OCI-LY1 (cell line): Measurements from ENCODE around the gene WNT2.

Source experiments
- H2AFZ ChIP-seq: fragments of 200-600 bp; sonication (generic), shearing (Covaris generic); 2 replicates; pipeline ENCODE4 v1.6.0; 2014; ENCODE audit warnings: antibody characterized with exemption, mild to moderate bottlenecking, low read length
- H3F3A ChIP-seq: fragments of 200-600 bp; sonication (generic), shearing (Covaris generic); 2 replicates; pipeline ENCODE4 v1.6.0; 2014; ENCODE audit warnings: mild to moderate bottlenecking, antibody characterized with exemption, low read length, moderate library complexity; ENCODE audit not compliant: insufficient read depth
- H3K27ac ChIP-seq: fragments of 200-600 bp; sonication (generic); 2 replicates; pipeline ENCODE4 v1.5.1; 2014; ENCODE audit warnings: low read length, mixed run types, mild to moderate bottlenecking, low read depth; ENCODE audit not compliant: poor library complexity, severe bottlenecking
- H3K27me3 ChIP-seq: fragments of 200-600 bp; sonication (generic); 2 replicates; pipeline ENCODE4 v1.6.0; 2014; ENCODE audit warnings: antibody characterized with exemption, mild to moderate bottlenecking, low read length, moderate library complexity; ENCODE audit not compliant: insufficient read depth
- H3K36me3 ChIP-seq: fragments of 200-600 bp; sonication (generic); 2 replicates; pipeline ENCODE4 v1.6.1; 2014; ENCODE audit warnings: mild to moderate bottlenecking, antibody characterized with exemption, low read length, moderate library complexity, mixed read lengths; ENCODE audit not compliant: insufficient read depth
- H3K4me1 ChIP-seq: fragments of 200-600 bp; sonication (generic); 2 replicates; pipeline ENCODE4 v1.5.1; 2014; ENCODE audit warnings: mild to moderate bottlenecking, low read length, moderate library complexity; ENCODE audit not compliant: insufficient read depth, severe bottlenecking
- H3K4me2 ChIP-seq: fragments of 200-600 bp; sonication (generic), shearing (Covaris generic); 2 replicates; pipeline ENCODE4 v1.6.1; 2014; ENCODE audit warnings: low read length
- H3K4me3 ChIP-seq: fragments of 200-600 bp; sonication (generic); 2 replicates; pipeline ENCODE4 v1.5.1; 2014; ENCODE audit warnings: low read length, low read depth, mild to moderate bottlenecking, mixed read lengths; ENCODE audit not compliant: poor library complexity, severe bottlenecking
- H3K79me2 ChIP-seq: fragments of 200-600 bp; shearing (Covaris generic); 2 replicates; pipeline ENCODE4 v1.6.1; 2016; ENCODE audit warnings: mixed run types, low read length, mixed read lengths; ENCODE audit not compliant: insufficient read depth
- H3K9ac ChIP-seq: fragments of 200-600 bp; sonication (generic), shearing (Covaris generic); 2 replicates; pipeline ENCODE4 v1.6.1; 2014; ENCODE audit warnings: mild to moderate bottlenecking, low read length, mixed read lengths
- H3K9me2 ChIP-seq: fragments of 200-600 bp; sonication (generic), shearing (Covaris generic); 2 replicates; pipeline ENCODE4 v1.6.1; 2014; ENCODE audit warnings: low read depth, mild to moderate bottlenecking, low read length, mixed read lengths
- H3K9me3 ChIP-seq: fragments of 200-600 bp; shearing (Covaris generic); 2 replicates; pipeline ENCODE4 v1.6.1; 2014; ENCODE audit warnings: low read length, mixed read lengths
- H4K20me1 ChIP-seq: fragments of 200-600 bp; sonication (generic), shearing (Covaris generic); 2 replicates; pipeline ENCODE4 v1.6.0; 2016; ENCODE audit warnings: mild to moderate bottlenecking, low read length; ENCODE audit not compliant: insufficient read depth
- CTCF ChIP-seq: fragments of 200-600 bp; sonication (generic), shearing (Covaris generic); IDR thresholded peaks from 2 replicates; pipeline ENCODE4 v1.5.1; 2017; ENCODE audit warnings: mild to moderate bottlenecking, antibody characterized with exemption, low read length, moderate library complexity, mixed read lengths
- EZH2 ChIP-seq: fragments of 200-600 bp; sonication (generic), shearing (Covaris generic); IDR thresholded peaks from 2 replicates; pipeline ENCODE4 v1.8.0; 2017; ENCODE audit warnings: borderline replicate concordance, mixed run types, mild to moderate bottlenecking, antibody characterized with exemption, low read length, moderate library complexity, mixed read lengths

Gene WNT2

GRCh38 chr7:117238937-117239336 is 83.9 kb downstream of the WNT2 start:
- H3K9ac ChIP-seq, result no peak overlapping the region
- H3K4me1 ChIP-seq, result no peaks in the 10 kb centered on the region
- no peaks in the 10 kb centered on the region for H4K20me1 ChIP-seq
- H3K9me2 ChIP-seq, result no peaks in the 10 kb centered on the region; the same call in 1 of the 2 replicates
- no peaks in the 10 kb centered on the region for H3F3A ChIP-seq
- H3K4me2 ChIP-seq, result no peak overlapping the region
- H3K79me2 ChIP-seq, result no peaks in the 10 kb centered on the region
- no peak overlapping the region for H3K4me3 ChIP-seq
- no peaks in the 10 kb centered on the region for H3K27me3 ChIP-seq
- no peaks in the 10 kb centered on the region for H3K9me3 ChIP-seq
- no peak overlapping the region for H3K27ac ChIP-seq
- TF ChIP-seq EZH2, result no peak
- no peak for TF ChIP-seq CTCF
- no peak overlapping the region for H2AFZ ChIP-seq
- no peaks in the 10 kb centered on the region for H3K36me3 ChIP-seq

GRCh38 chr7:117238472-117238871 is 84.4 kb downstream of the WNT2 start:
- H4K20me1 ChIP-seq, result no peaks in the 10 kb centered on the region
- no peak overlapping the region for H2AFZ ChIP-seq
- no peaks in the 10 kb centered on the region for H3K79me2 ChIP-seq
- H3K4me1 ChIP-seq, result no peaks in the 10 kb centered on the region
- TF ChIP-seq EZH2, result no peak
- H3K27me3 ChIP-seq, result no peaks in the 10 kb centered on the region
- H3K9me3 ChIP-seq, result no peaks in the 10 kb centered on the region
- H3K4me3 ChIP-seq, result no peak overlapping the region
- H3K9me2 ChIP-seq, result no peaks in the 10 kb centered on the region; the same call in 1 of the 2 replicates
- H3K27ac ChIP-seq, result no peak overlapping the region
- no peak overlapping the region for H3K9ac ChIP-seq
- no peaks in the 10 kb centered on the region for H3F3A ChIP-seq
- no peak overlapping the region for H3K4me2 ChIP-seq
- no peaks in the 10 kb centered on the region for H3K36me3 ChIP-seq

GRCh38 chr7:117237646-117238045 is 85.2 kb downstream of the WNT2 start:
- H3K9me3 ChIP-seq, result no peaks in the 10 kb centered on the region
- H3K9me2 ChIP-seq, result no peaks in the 10 kb centered on the region; the same call in 1 of the 2 replicates
- H4K20me1 ChIP-seq, result no peaks in the 10 kb centered on the region
- no peaks in the 10 kb centered on the region for H3K79me2 ChIP-seq
- TF ChIP-seq CTCF (no peak), EZH2 (no peak)
- no peak overlapping the region for H3K4me3 ChIP-seq
- H3K4me1 ChIP-seq, result no peaks in the 10 kb centered on the region
- no peaks in the 10 kb centered on the region for H3K36me3 ChIP-seq
- no peaks in the 10 kb centered on the region for H3K27me3 ChIP-seq
- H3F3A ChIP-seq, result no peaks in the 10 kb centered on the region
- no peak overlapping the region for H2AFZ ChIP-seq
- no peak overlapping the region for H3K27ac ChIP-seq
- H3K4me2 ChIP-seq, result no peak overlapping the region
- no peak overlapping the region for H3K9ac ChIP-seq

- Histone ChIP-seq H3K27me3 (no peaks in the 10 kb centered on the region), H3K36me3 (no peaks in the 10 kb centered on the region), H3K4me1 (no peaks in the 10 kb centered on the region), H2AFZ (no peak overlapping the region), H3K4me3 (no peak overlapping the region), H3K9me2 (no peaks in the 10 kb centered on the region), H3K9ac (no peak overlapping the region), H3K9me3 (no peaks in the 10 kb centered on the region), H3F3A (no peaks in the 10 kb centered on the region), H3K79me2 (no peaks in the 10 kb centered on the region), H3K27ac (no peak overlapping the region), H3K4me2 (no peak overlapping the region), H4K20me1 (no peaks in the 10 kb centered on the region)
- no peak for TF ChIP-seq EZH2
Observed at GRCh38 chr7:117231047-117231359, 91.9 kb downstream of the WNT2 start.
